ENCODE measurements around the gene PCDH15.

The PCDH15 gene

DNA sequence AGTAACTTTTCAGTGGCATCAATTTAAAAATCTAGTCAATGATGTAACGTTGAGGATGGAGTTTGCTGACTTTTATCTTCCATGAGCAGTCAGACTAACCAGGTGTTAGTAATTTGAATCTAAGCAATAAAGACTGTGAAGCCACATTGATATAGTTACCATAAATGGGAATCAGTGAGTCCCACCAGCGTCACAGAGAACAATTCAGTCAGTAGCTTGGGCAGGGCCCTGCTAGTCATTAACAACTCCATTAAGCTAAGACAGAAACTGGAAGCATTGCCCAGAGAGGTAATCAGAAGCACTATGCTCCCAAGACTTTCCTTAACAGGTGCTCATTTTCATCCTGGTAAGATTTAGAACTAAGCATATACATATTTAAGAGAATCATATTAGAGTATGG lies 315.1 kb downstream of the PCDH15 start:
- WGBS, 2 donors (ENCODE audit: extremely low coverage in 2 of 2, insufficient read length in 2 of 2, insufficient replicate concordance in 1 of 2), result no CpG with 5 or more reads among the region's 2 CpGs
- Histone ChIP-seq H4K91ac (ENCODE audit: low read depth, low read length, poor library complexity) (no peak overlapping the region), H3K4ac (ENCODE audit: low read length) (no peak overlapping the region), H3K4me1 (ENCODE audit: control insufficient read depth in 2 of 2, insufficient read depth in 1 of 2, low read depth in 1 of 2, low read length in 2 of 2) (no peaks in the 10 kb centered on the region), H3K9me3 (replicated peaks in 1 of 2; ENCODE audit: control insufficient read depth in 2 of 2, insufficient read depth in 1 of 2, low read depth in 1 of 2, low read length in 2 of 2) (no peaks in the 10 kb centered on the region), H3K23ac (ENCODE audit: low read depth, low read length, poor library complexity) (no peak overlapping the region), H3K14ac (ENCODE audit: low read length) (no peak overlapping the region), H3K4me3 (ENCODE audit: low read length in 2 of 2) (no peak overlapping the region), H3K79me1 (ENCODE audit: low read depth, low read length) (no peaks in the 10 kb centered on the region), H2AK5ac (ENCODE audit: low read depth, low read length) (no peak overlapping the region), H4K8ac (ENCODE audit: low read depth, low read length) (no peak overlapping the region), H2BK120ac (ENCODE audit: low read depth, low read length) (no peak overlapping the region), H2BK5ac (ENCODE audit: low read length) (no peak overlapping the region), H3K27ac (replicated peaks; ENCODE audit: low read length) (no peak overlapping the region), H2AFZ (ENCODE audit: low read length) (peak overlapping the region; percentile 51), H3K4me2 (ENCODE audit: insufficient read depth, low read length, poor library complexity, severe bottlenecking) (no peak overlapping the region), H2BK12ac (ENCODE audit: low read length) (no peak overlapping the region), H3K27me3 (ENCODE audit: control insufficient read depth in 3 of 3, insufficient read depth in 3 of 3, low read depth in 1 of 3, low read length in 3 of 3) (no peaks in the 10 kb centered on the region), H2BK15ac (ENCODE audit: low read length) (no peak overlapping the region), H3K18ac (ENCODE audit: low read length) (no peak overlapping the region), H3K9ac (ENCODE audit: low read depth, low read length, poor library complexity) (no peak overlapping the region), H3K36me3 (replicated peaks in 1 of 2; ENCODE audit: control insufficient read depth in 2 of 2, insufficient read depth in 2 of 2, low read length in 2 of 2) (no peaks in the 10 kb centered on the region)
- no peak for DNase-seq (ENCODE audit: low spot score)

DNA sequence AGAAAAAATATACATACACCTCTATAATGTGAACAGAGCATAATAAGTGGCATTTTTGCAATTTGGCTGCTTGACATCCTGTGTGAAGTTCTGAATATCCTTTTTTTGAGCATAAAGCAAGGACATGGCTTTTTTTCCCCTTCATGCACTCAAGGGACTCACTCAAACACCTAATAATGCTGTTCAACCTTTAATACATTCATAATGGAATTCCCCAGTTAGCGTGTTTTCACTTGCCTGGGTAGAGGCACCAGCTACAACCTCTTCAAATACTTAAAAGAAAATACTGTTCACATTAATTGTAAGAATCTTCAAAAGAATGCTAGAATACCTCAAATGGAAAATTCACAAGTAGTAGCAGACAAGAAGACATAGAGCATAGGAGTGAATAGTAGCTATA lies 316.8 kb downstream of the PCDH15 start:
- Histone ChIP-seq H3K79me1 (ENCODE audit: low read depth, low read length) (no peaks in the 10 kb centered on the region), H3K4ac (ENCODE audit: low read length) (no peak overlapping the region), H3K9ac (ENCODE audit: low read depth, low read length, poor library complexity) (no peak overlapping the region), H3K27ac (replicated peaks; ENCODE audit: low read length) (no peak overlapping the region), H2BK15ac (ENCODE audit: low read length) (no peak overlapping the region), H3K18ac (ENCODE audit: low read length) (no peak overlapping the region), H2BK12ac (ENCODE audit: low read length) (no peak overlapping the region), H4K8ac (ENCODE audit: low read depth, low read length) (no peak overlapping the region), H3K4me2 (ENCODE audit: insufficient read depth, low read length, poor library complexity, severe bottlenecking) (no peak overlapping the region), H3K4me3 (ENCODE audit: low read length in 2 of 2) (no peak overlapping the region), H2BK120ac (ENCODE audit: low read depth, low read length) (no peak overlapping the region), H3K4me1 (ENCODE audit: control insufficient read depth in 2 of 2, insufficient read depth in 1 of 2, low read depth in 1 of 2, low read length in 2 of 2) (no peaks in the 10 kb centered on the region), H2BK5ac (ENCODE audit: low read length) (no peak overlapping the region), H4K91ac (ENCODE audit: low read depth, low read length, poor library complexity) (no peak overlapping the region), H3K23ac (ENCODE audit: low read depth, low read length, poor library complexity) (no peak overlapping the region), H3K36me3 (replicated peaks in 1 of 2; ENCODE audit: control insufficient read depth in 2 of 2, insufficient read depth in 2 of 2, low read length in 2 of 2) (no peaks in the 10 kb centered on the region), H3K9me3 (replicated peaks in 1 of 2; ENCODE audit: control insufficient read depth in 2 of 2, insufficient read depth in 1 of 2, low read depth in 1 of 2, low read length in 2 of 2) (no peaks in the 10 kb centered on the region), H3K27me3 (ENCODE audit: control insufficient read depth in 3 of 3, insufficient read depth in 3 of 3, low read depth in 1 of 3, low read length in 3 of 3) (no peaks in the 10 kb centered on the region), H2AFZ (ENCODE audit: low read length) (no peak overlapping the region), H3K14ac (ENCODE audit: low read length) (no peak overlapping the region), H2AK5ac (ENCODE audit: low read depth, low read length) (no peak overlapping the region)
- WGBS, 2 donors (ENCODE audit: extremely low coverage in 2 of 2, insufficient read length in 2 of 2, insufficient replicate concordance in 1 of 2), result no CpG with 5 or more reads among the region's 1 CpG
- no peak for DNase-seq (ENCODE audit: low spot score)

DNA sequence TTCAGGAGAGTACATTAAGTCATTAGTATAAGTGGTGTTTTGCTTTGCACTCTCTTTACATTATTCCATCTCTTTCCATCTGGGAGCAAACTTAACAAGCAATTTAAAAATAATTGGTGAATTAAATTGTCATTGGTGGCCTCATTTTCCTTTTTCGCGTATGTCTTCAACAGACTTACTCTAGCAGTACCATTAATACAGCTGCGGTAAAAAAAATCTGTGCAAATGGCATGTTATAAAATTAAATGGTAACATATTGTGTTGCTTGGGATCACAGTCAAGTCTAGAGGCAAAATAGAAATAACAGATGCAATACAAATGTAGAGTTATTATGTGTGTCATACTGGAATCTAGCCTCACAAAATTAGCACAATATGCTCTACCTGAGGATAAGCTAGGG lies 322.4 kb downstream of the PCDH15 start:
- no peak overlapping the region for H3K4ac ChIP-seq (ENCODE audit: low read length)
- no peak overlapping the region for H3K9ac ChIP-seq (ENCODE audit: low read depth, low read length, poor library complexity)
- no peak for DNase-seq (ENCODE audit: low spot score)
- no peak overlapping the region for H2AK5ac ChIP-seq (ENCODE audit: low read depth, low read length)
- H2BK15ac ChIP-seq (ENCODE audit: low read length), result no peak overlapping the region
- whole genome bisulfite sequencing, 2 donors (ENCODE audit: extremely low coverage in 2 of 2, insufficient read length in 2 of 2, insufficient replicate concordance in 1 of 2), result no CpG with 5 or more reads among the region's 3 CpGs
- no peaks in the 10 kb centered on the region for H3K9me3 ChIP-seq (replicated peaks in 1 of 2; ENCODE audit: control insufficient read depth in 2 of 2, insufficient read depth in 1 of 2, low read depth in 1 of 2, low read length in 2 of 2)
- H3K4me2 ChIP-seq (ENCODE audit: insufficient read depth, low read length, poor library complexity, severe bottlenecking), result no peak overlapping the region
- no peak overlapping the region for H2AFZ ChIP-seq (ENCODE audit: low read length)
- H3K4me3 ChIP-seq (ENCODE audit: low read length in 2 of 2), result no peak overlapping the region
- no peak overlapping the region for H3K27ac ChIP-seq (replicated peaks; ENCODE audit: low read length)
- no peak overlapping the region for H4K91ac ChIP-seq (ENCODE audit: low read depth, low read length, poor library complexity)
- H3K23ac ChIP-seq (ENCODE audit: low read depth, low read length, poor library complexity), result no peak overlapping the region
- H4K8ac ChIP-seq (ENCODE audit: low read depth, low read length), result no peak overlapping the region
- H2BK120ac ChIP-seq (ENCODE audit: low read depth, low read length), result no peak overlapping the region
- no peak overlapping the region for H3K18ac ChIP-seq (ENCODE audit: low read length)
- no peaks in the 10 kb centered on the region for H3K79me1 ChIP-seq (ENCODE audit: low read depth, low read length)
- H3K36me3 ChIP-seq (replicated peaks in 1 of 2; ENCODE audit: control insufficient read depth in 2 of 2, insufficient read depth in 2 of 2, low read length in 2 of 2), result no peaks in the 10 kb centered on the region
- no peaks in the 10 kb centered on the region for H3K4me1 ChIP-seq (ENCODE audit: control insufficient read depth in 2 of 2, insufficient read depth in 1 of 2, low read depth in 1 of 2, low read length in 2 of 2)
- no peak overlapping the region for H2BK5ac ChIP-seq (ENCODE audit: low read length)
- H2BK12ac ChIP-seq (ENCODE audit: low read length), result no peak overlapping the region
- no peak overlapping the region for H3K14ac ChIP-seq (ENCODE audit: low read length)
- H3K27me3 ChIP-seq (ENCODE audit: control insufficient read depth in 3 of 3, insufficient read depth in 3 of 3, low read depth in 1 of 3, low read length in 3 of 3), result no peaks in the 10 kb centered on the region

DNA sequence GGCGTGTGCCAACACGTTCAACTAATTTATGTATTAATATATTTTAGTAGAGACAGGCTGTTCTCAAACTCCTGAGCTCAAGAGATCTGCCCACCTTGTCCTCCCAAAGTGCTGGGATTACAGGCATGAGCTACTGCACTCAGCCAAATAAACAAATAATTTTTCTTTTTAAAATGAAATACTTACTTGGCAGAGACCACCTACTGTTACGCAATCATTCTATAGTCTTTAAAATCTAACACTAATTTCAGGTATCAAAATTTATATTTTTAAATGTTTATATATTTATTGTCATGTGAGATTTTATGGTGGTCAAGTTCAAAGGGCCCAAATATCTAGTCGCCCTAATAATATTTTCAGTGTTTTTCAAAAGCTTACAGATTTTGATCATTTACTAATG lies 323.3 kb downstream of the PCDH15 start:
- Histone ChIP-seq H2BK120ac (ENCODE audit: low read depth, low read length) (no peak overlapping the region), H2BK5ac (ENCODE audit: low read length) (no peak overlapping the region), H2BK15ac (ENCODE audit: low read length) (no peak overlapping the region), H3K23ac (ENCODE audit: low read depth, low read length, poor library complexity) (no peak overlapping the region), H3K9ac (ENCODE audit: low read depth, low read length, poor library complexity) (no peak overlapping the region), H3K18ac (ENCODE audit: low read length) (no peak overlapping the region), H3K4me1 (ENCODE audit: control insufficient read depth in 2 of 2, insufficient read depth in 1 of 2, low read depth in 1 of 2, low read length in 2 of 2) (no peaks in the 10 kb centered on the region), H3K36me3 (replicated peaks in 1 of 2; ENCODE audit: control insufficient read depth in 2 of 2, insufficient read depth in 2 of 2, low read length in 2 of 2) (no peaks in the 10 kb centered on the region), H3K27ac (replicated peaks; ENCODE audit: low read length) (no peak overlapping the region), H3K4me3 (ENCODE audit: low read length in 2 of 2) (no peak overlapping the region), H3K14ac (ENCODE audit: low read length) (no peak overlapping the region), H3K27me3 (ENCODE audit: control insufficient read depth in 3 of 3, insufficient read depth in 3 of 3, low read depth in 1 of 3, low read length in 3 of 3) (no peaks in the 10 kb centered on the region), H4K91ac (ENCODE audit: low read depth, low read length, poor library complexity) (no peak overlapping the region), H3K79me1 (ENCODE audit: low read depth, low read length) (no peaks in the 10 kb centered on the region), H2BK12ac (ENCODE audit: low read length) (no peak overlapping the region), H3K9me3 (replicated peaks in 1 of 2; ENCODE audit: control insufficient read depth in 2 of 2, insufficient read depth in 1 of 2, low read depth in 1 of 2, low read length in 2 of 2) (no peaks in the 10 kb centered on the region), H3K4me2 (ENCODE audit: insufficient read depth, low read length, poor library complexity, severe bottlenecking) (no peak overlapping the region), H2AFZ (ENCODE audit: low read length) (no peak overlapping the region), H4K8ac (ENCODE audit: low read depth, low read length) (no peak overlapping the region), H3K4ac (ENCODE audit: low read length) (no peak overlapping the region), H2AK5ac (ENCODE audit: low read depth, low read length) (no peak overlapping the region)
- DNase-seq (ENCODE audit: low spot score), result no peak
- no CpG with 5 or more reads among the region's 4 CpGs for WGBS, 2 donors (ENCODE audit: extremely low coverage in 2 of 2, insufficient read length in 2 of 2, insufficient replicate concordance in 1 of 2)

All from neuronal stem cell (in vitro differentiated cells).